Muscle layer of colon (tissue), 2 donors: Measurements from ENCODE around the gene MAPK6.
"Not testable (repeated sequence)": the region's sequence is repeated elsewhere in the genome, so short reads cannot be mapped to it uniquely, and the experiment has no call there.

Experiments
- H3K27ac ChIP-seq: one replicate; pipeline ENCODE4 v1.7.0; 2013; ENCODE audit warnings: low read depth, mild to moderate bottlenecking, low read length, moderate library complexity
- H3K27me3 ChIP-seq, 2 donors: one replicate each; pipeline ENCODE4 v1.7.0; 2013; ENCODE audit warnings: low read length in 2 of 2, mild to moderate bottlenecking in 2 of 2; ENCODE audit not compliant: insufficient read depth in 2 of 2, control insufficient read depth in 1 of 2
- H3K36me3 ChIP-seq: one replicate; pipeline ENCODE4 v1.7.0; 2013; ENCODE audit warnings: mild to moderate bottlenecking, low read length; ENCODE audit not compliant: insufficient read depth
- H3K4me1 ChIP-seq: one replicate; pipeline ENCODE4 v1.7.0; 2013; ENCODE audit warnings: mild to moderate bottlenecking, low read length; ENCODE audit not compliant: insufficient read depth
- H3K4me3 ChIP-seq, 2 donors: one replicate each; pipeline ENCODE4 v1.7.0; 2013; ENCODE audit warnings: low read length in 2 of 2, low read depth in 1 of 2, mild to moderate bottlenecking in 1 of 2, moderate library complexity in 1 of 2
- H3K9ac ChIP-seq: one replicate; pipeline ENCODE4 v1.7.0; 2013; ENCODE audit warnings: low read length
- H3K9me3 ChIP-seq: one replicate; pipeline ENCODE4 v1.7.0; 2013; ENCODE audit warnings: mild to moderate bottlenecking, low read length
- donor health status: abdominal sarcoma.
- donor health status: Adenocarcinoma of cecum.

Gene MAPK6

GRCh38 chr15:52076889-52077781 is 58.1 kb downstream of the MAPK6 start:
- Histone ChIP-seq H3K27ac (no peak overlapping the region), H3K4me3 (no peak overlapping the region)

DNA sequence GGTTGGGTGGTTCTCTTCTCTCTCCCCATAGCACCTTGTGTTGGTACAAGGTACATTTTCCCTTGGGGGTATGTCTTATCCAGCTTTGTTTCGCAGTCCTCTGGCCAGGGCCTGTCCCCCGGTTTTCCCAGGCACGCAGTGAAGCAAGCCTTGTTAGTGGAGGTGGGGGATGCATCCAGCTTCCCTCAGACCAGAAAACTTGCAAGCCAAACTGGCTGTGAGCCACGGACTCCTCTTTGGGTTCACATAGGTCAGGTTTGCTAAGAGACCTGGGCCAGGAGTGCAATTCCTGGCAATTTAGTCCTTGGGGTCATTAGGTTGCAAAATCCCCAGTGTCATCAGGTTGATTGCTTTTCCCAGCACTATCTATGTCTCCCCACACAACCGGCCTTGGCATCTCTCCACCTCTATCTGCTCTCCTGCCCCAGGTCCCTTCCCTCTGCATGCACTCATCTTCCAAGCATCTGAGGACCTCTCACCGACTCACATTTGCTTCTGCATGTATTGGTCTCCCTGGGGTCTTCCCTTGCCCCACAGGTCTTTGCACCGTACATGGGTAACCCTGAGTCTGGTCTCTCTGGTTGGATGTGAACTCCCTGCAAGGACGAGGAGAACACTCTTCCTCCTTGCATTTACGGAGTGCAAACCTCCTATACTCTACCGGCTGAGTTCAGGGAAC is 59.3 kb downstream of the MAPK6 start:
- Histone ChIP-seq H3K4me1 (no peaks in the 10 kb centered on the region), H3K9me3 (no peaks in the 10 kb centered on the region), H3K27me3 (no peaks in the 10 kb centered on the region), H3K36me3 (no peaks in the 10 kb centered on the region), H3K9ac (no peak overlapping the region), H3K4me3 (no peak overlapping the region), H3K27ac (no peak overlapping the region)

More at GRCh38 chr15:52076889-52077781, 58.1 kb downstream of the MAPK6 start:
- Histone ChIP-seq H3K36me3 (no peaks in the 10 kb centered on the region), H3K9ac (no peak overlapping the region), H3K4me1 (no peaks in the 10 kb centered on the region), H3K9me3 (no peaks in the 10 kb centered on the region), H3K27me3 (no peaks in the 10 kb centered on the region)

DNA sequence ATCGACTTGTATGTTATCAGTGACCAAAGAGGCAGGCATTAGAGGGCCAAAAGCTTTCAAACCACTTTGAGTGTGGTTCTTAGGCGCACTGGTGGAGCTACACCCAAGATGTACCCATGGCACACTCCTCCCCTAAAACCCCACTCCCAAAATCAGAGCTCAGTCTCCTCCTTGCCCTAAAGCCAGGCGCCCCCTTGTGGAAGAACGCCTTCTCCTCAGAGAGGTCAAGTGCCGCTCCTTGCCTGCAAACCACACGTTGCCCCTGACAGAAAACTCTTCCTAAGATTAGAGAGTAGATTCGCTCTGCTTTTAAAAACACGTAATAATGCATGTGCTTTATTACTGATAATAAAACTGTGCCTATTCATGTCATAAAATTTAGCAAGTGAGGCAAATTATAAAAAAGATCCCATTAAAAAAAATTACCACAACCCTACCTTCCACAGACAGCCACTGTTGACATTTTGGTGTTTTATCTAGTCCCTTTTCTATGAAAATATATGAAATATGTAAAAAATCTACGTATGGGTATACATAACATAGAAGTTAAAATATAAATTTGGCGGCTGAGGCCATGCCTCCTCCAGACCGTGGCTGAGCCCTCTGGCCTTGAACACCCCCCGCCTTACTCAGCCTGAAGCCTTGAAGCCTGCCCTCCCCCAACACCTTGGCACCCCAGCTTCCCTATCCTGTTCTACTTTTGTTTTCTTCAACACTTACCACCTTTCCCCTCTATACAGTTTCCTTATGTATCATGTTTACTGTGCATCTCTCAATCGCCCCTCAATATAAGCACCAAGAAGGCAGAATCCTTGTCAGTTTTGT is 60.1 kb downstream of the MAPK6 start:
- Histone ChIP-seq H3K27me3 (no peaks in the 10 kb centered on the region), H3K4me3 (no peak overlapping the region), H3K27ac (no peak overlapping the region), H3K4me1 (no peaks in the 10 kb centered on the region), H3K9ac (no peak overlapping the region), H3K9me3 (no peaks in the 10 kb centered on the region), H3K36me3 (no peaks in the 10 kb centered on the region)

DNA sequence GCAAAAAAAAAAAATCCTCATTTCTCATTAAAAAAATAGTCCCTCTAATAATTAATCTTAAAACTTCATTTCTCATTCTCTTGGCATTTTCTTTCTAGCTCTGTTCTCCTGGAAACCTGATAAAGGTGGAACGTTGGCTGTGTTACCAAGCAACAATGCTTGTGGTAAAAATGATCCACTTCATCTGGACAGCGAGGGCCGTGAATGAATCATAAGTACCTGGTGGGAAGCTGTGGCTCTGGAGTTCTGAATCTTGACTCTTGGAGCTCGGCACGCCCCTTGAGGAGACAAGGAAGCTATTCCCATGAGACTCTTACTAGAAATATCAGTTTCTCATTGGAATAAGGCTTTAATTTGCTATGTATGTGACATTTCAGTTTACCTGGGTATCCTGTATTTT is 61.0 kb downstream of the MAPK6 start:
- no peak overlapping the region for H3K9ac ChIP-seq
- no peaks in the 10 kb centered on the region for H3K27me3 ChIP-seq
- H3K4me3 ChIP-seq: no peak overlapping the region
- no peaks in the 10 kb centered on the region for H3K36me3 ChIP-seq
- H3K9me3 ChIP-seq: no peaks in the 10 kb centered on the region
- H3K4me1 ChIP-seq: no peaks in the 10 kb centered on the region
- H3K27ac ChIP-seq: no peak overlapping the region

GRCh38 chr15:52080706-52081392 is 61.8 kb downstream of the MAPK6 start:
- Histone ChIP-seq H3K4me1 (no peaks in the 10 kb centered on the region), H3K4me3 (no peak overlapping the region), H3K9me3 (no peaks in the 10 kb centered on the region), H3K27ac (no peak overlapping the region), H3K9ac (no peak overlapping the region), H3K36me3 (no peaks in the 10 kb centered on the region), H3K27me3 (no peaks in the 10 kb centered on the region)

- no peaks in the 10 kb centered on the region for H3K27me3 ChIP-seq
- peaks cover 10% of the 10 kb centered on the region for H3K9me3 ChIP-seq
- H3K9ac ChIP-seq: no peak overlapping the region
- H3K4me1 ChIP-seq: no peaks in the 10 kb centered on the region
- H3K36me3 ChIP-seq: no peaks in the 10 kb centered on the region
- no peak overlapping the region for H3K4me3 ChIP-seq
- H3K27ac ChIP-seq: no peak overlapping the region
Observed at GRCh38 chr15:52082197-52083036, 63.4 kb downstream of the MAPK6 start.

DNA sequence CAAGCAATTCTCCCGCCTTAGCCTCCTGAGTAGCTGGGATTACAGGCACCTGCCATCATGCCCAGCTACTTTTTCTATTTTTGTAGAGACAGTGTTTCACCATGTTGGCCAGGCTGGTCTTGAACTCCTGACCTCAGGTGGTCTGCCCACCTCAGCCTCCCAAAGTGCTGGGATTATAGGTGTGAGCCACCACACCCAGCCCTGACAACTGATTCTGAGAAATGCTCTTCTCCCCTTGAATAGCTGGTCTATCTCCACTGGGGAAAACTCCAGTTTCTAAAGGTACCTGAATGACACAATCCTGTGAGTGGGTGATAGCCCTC is 64.0 kb downstream of the MAPK6 start:
- not testable (repeated sequence) for H3K4me3 ChIP-seq, H3K27ac ChIP-seq, H3K4me1 ChIP-seq, H3K9ac ChIP-seq, H3K36me3 ChIP-seq, H3K27me3 ChIP-seq
- peaks cover 10% of the 10 kb centered on the region for H3K9me3 ChIP-seq

DNA sequence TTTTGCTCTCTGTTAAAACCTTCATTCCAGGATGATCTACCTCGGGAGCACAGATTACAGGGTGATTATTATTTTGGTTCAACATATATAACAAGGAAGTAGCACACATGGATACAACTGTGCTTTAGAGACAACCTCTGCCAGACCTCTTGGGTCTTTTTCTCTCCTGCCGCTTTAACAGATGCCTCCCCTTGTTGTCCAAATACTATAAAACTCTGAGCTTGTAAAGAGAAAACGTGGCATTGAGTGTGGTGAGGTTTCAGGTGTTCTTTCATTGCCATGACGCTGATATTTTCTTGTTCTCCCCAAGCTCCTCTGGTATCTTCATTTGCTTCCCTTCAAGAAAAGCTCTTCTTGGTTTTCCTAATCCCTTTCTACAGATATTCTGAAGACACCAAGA is 64.6 kb downstream of the MAPK6 start:
- H3K4me1 ChIP-seq: no peaks in the 10 kb centered on the region
- H3K9ac ChIP-seq: no peak overlapping the region
- no peaks in the 10 kb centered on the region for H3K36me3 ChIP-seq
- no peaks in the 10 kb centered on the region for H3K27me3 ChIP-seq
- peaks cover 10% of the 10 kb centered on the region for H3K9me3 ChIP-seq
- H3K4me3 ChIP-seq: no peak overlapping the region
- H3K27ac ChIP-seq: no peak overlapping the region

GRCh38 chr15:52085299-52085698 is 66.3 kb downstream of the MAPK6 start:
- H3K9ac ChIP-seq: no peak overlapping the region
- H3K4me1 ChIP-seq: no peaks in the 10 kb centered on the region
- no peak overlapping the region for H3K4me3 ChIP-seq
- no peaks in the 10 kb centered on the region for H3K27me3 ChIP-seq
- H3K27ac ChIP-seq: no peak overlapping the region
- peaks cover 10% of the 10 kb centered on the region for H3K9me3 ChIP-seq
- no peaks in the 10 kb centered on the region for H3K36me3 ChIP-seq

DNA sequence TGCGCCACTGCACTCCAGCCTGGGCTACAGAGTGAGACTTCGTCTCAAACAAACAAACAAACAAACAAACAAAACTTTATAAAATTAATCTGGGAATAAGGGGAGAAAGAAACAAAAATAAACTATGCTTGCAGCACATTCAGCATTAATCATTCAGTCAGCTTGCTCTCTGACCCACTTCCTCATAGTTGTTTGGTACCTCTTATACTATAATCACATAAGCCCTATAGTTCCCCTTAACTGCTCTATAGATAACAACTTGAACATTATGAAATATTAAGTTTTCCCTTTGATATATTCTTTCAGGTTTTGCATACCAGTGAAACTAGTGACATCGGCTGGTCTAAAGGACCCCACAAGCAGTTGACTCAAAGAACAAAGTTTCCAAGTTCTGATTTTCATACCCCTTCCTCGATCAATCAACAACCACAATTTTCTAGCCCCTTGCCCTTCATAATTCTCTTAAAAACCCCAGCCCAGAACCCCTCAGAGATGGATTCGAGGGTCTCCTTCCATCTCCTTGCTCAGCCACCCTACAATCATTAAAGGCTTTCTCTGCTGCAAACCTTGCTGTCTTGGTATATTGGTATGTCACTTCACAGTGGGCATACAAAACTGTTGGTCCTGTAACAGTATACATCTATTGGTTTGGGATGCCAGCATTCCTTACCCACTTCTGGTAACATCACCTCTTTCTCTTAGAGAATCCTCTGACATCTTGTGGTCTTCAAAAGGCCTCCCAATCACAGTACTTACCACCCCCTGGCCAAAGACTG is 67.2 kb downstream of the MAPK6 start:
- Histone ChIP-seq H3K9me3 (peaks cover 10% of the 10 kb centered on the region), H3K27ac (no peak overlapping the region), H3K9ac (no peak overlapping the region), H3K4me3 (no peak overlapping the region), H3K36me3 (no peaks in the 10 kb centered on the region), H3K27me3 (no peaks in the 10 kb centered on the region), H3K4me1 (no peaks in the 10 kb centered on the region)
